ENCODE measurements around the gene GFY.
"Not testable (repeated sequence)": the region's sequence is repeated elsewhere in the genome, so short reads cannot be mapped to it uniquely, and the experiment has no call there.

The GFY gene

GRCh38 chr19:49453013-49453756 lies 28.0 kb downstream of the GFY start, which contains the start of gene ALDH16A1:
Gene ALDH16A1 (plus strand): TSS chr19:49453225. CDS start chr19:49453332, 107 bp downstream.
- Mint-ChIP-seq H3K36me3 (peaks cover 39 to 52% of the 10 kb centered on the region in 2 donors), H3K4me3 (peak within 1 kb of the TSS; percentile 90 to 100), H3K4me1 (peaks cover 31 to 71% of the 10 kb centered on the region in 2 donors), H3K27me3 (no peaks in the 10 kb centered on the region), H3K27ac (peak within 1 kb of the TSS; percentile 100), H3K9me3 (no peaks in the 10 kb centered on the region)
- ATAC-seq (replicated peaks) (peak; percentile 87 to 89), DNase-seq (peak; percentile 98)

GRCh38 chr19:49453757-49454240 lies 28.6 kb downstream of the GFY start:
- Mint-ChIP-seq H3K27ac (peak overlapping the region; percentile 100), H3K4me3 (peak overlapping the region; percentile 90 to 100), H3K4me1 (peaks cover 26 to 65% of the 10 kb centered on the region in 2 donors), H3K27me3 (no peaks in the 10 kb centered on the region), H3K9me3 (no peaks in the 10 kb centered on the region), H3K36me3 (peaks cover 33 to 46% of the 10 kb centered on the region in 2 donors)
- ATAC-seq (replicated peaks), result peak; percentile 5 to 10
- DNase-seq, result peak; percentile 32

DNA sequence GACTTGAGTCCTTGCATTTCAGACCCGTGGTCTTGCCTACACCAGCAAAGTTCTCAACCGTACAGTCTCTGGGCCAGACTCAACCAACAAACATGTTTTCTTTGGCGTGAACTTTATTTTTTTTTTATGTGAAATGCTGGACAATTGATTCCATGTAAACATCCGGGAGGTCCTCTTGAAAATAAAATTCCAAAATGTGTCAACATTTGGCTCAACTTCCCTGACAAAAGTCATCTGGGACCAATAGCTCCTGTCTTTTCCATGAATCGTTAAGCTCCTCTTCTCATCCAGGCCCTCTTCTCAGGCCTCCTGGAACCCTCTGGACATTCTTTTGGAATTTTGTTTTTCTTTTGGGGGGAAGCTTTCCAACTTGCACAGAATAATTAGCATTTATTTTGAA lies 30.6 kb downstream of the GFY start:
- Mint-ChIP-seq H3K27me3 (no peaks in the 10 kb centered on the region), H3K4me3 (no peak overlapping the region), H3K36me3 (peaks cover 32 to 44% of the 10 kb centered on the region in 2 donors), H3K9me3 (no peaks in the 10 kb centered on the region), H3K27ac (no peak overlapping the region), H3K4me1 (peaks cover 17 to 57% of the 10 kb centered on the region in 2 donors)
- ATAC-seq (replicated peaks) (no peak), DNase-seq (no peak)

GRCh38 chr19:49456326-49456725 lies 31.1 kb downstream of the GFY start:
- H3K4me1 Mint-ChIP-seq, result peaks cover 15 to 52% of the 10 kb centered on the region in 2 donors
- peaks cover 33 to 42% of the 10 kb centered on the region in 2 donors for H3K36me3 Mint-ChIP-seq
- peak overlapping the region; percentile 25 for H3K27ac Mint-ChIP-seq
- H3K27me3 Mint-ChIP-seq, result no peaks in the 10 kb centered on the region
- no peak overlapping the region for H3K4me3 Mint-ChIP-seq
- DNase-seq (no peak), ATAC-seq (replicated peaks) (no peak)
- no peaks in the 10 kb centered on the region for H3K9me3 Mint-ChIP-seq

GRCh38 chr19:49458567-49458903 lies 33.3 kb downstream of the GFY start:
- no peak overlapping the region for H3K4me3 Mint-ChIP-seq
- peaks cover 10 to 36% of the 10 kb centered on the region in 2 donors for H3K4me1 Mint-ChIP-seq
- no peaks in the 10 kb centered on the region for H3K9me3 Mint-ChIP-seq
- no peak for DNase-seq
- peaks cover 35 to 41% of the 10 kb centered on the region in 2 donors for H3K36me3 Mint-ChIP-seq
- H3K27ac Mint-ChIP-seq, result no peak overlapping the region
- no peak for ATAC-seq (replicated peaks)
- H3K27me3 Mint-ChIP-seq, result no peaks in the 10 kb centered on the region

- no peaks in the 10 kb centered on the region for H3K27me3 Mint-ChIP-seq
- H3K36me3 Mint-ChIP-seq, result peaks cover 40 to 45% of the 10 kb centered on the region in 2 donors
- H3K4me3 Mint-ChIP-seq, result no peak overlapping the region
- DNase-seq (no peak), ATAC-seq (replicated peaks) (no peak)
- no peak overlapping the region for H3K27ac Mint-ChIP-seq
- H3K9me3 Mint-ChIP-seq, result no peaks in the 10 kb centered on the region
- peaks cover 5 to 31% of the 10 kb centered on the region in 2 donors for H3K4me1 Mint-ChIP-seq
Measured at GRCh38 chr19:49459388-49459787, 34.2 kb downstream of the GFY start.

DNA sequence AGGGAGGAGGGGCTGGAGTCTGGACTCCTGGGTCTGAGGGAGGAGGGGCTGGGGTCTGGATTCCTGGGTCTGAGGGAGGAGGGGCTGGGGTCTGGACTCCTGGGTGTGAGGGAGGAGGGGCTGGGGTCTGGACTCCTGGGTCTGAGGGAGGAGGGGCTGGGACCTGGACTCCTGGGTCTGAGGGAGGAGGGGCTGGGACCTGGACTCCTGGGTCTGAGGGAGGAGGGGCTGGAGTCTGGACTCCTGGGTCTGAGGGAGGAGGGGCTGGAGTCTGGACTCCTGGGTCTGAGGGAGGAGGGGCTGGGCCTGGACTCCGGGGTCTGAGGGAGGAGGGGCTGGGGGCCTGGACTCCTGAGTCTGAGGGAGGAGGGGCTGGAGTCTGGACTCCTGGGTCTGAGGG lies 35.9 kb downstream of the GFY start:
- not testable (repeated sequence) for H3K9me3 Mint-ChIP-seq; DNase-seq; ATAC-seq (replicated peaks); H3K27ac Mint-ChIP-seq; H3K4me3 Mint-ChIP-seq; H3K27me3 Mint-ChIP-seq
- Mint-ChIP-seq H3K36me3 (peaks cover 53 to 54% of the 10 kb centered on the region in 2 donors), H3K4me1 (peaks cover 6 to 25% of the 10 kb centered on the region in 2 donors)

DNA sequence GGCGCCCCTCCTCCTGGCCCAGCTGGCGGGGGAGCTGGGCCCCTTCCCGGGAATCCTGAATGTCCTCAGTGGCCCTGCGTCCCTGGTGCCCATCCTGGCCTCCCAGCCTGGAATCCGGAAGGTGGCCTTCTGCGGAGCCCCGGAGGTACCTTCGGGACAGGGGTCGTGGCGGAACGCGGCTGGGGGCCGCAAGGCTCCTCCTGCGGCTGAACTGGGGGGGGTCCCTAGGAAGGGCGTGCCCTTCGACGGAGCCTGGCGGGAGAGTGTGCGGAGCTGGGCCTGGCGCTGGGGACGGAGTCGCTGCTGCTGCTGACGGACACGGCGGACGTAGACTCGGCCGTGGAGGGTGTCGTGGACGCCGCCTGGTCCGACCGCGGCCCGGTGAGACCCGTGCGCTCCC lies 36.5 kb downstream of the GFY start:
- no peak overlapping the region for H3K4me3 Mint-ChIP-seq
- no peak overlapping the region for H3K27ac Mint-ChIP-seq
- peaks cover 6 to 22% of the 10 kb centered on the region in 2 donors for H3K4me1 Mint-ChIP-seq
- H3K9me3 Mint-ChIP-seq, result no peaks in the 10 kb centered on the region
- no peaks in the 10 kb centered on the region for H3K27me3 Mint-ChIP-seq
- H3K36me3 Mint-ChIP-seq, result peaks cover 50% of the 10 kb centered on the region in 2 donors
- no peak for DNase-seq
- no peak for ATAC-seq (replicated peaks)

DNA sequence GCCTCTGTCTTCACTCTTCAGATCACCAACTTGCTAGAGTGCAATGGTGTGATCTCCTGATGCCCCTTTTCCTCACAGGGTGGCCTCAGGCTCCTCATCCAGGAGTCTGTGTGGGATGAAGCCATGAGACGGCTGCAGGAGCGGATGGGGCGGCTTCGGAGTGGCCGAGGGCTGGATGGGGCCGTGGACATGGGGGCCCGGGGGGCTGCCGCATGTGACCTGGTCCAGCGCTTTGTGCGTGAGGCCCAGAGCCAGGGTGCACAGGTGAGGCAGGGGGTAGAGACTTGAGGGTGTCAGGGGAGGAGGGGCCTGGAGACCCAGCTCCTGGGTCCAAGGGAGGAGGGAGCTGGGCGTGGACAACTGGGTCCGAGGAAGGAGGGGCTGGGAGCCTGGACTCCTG lies 37.3 kb downstream of the GFY start:
- DNase-seq, result no peak
- Mint-ChIP-seq H3K9me3 (no peaks in the 10 kb centered on the region), H3K27me3 (no peaks in the 10 kb centered on the region), H3K27ac (peak overlapping the region; percentile 47), H3K36me3 (peaks cover 44 to 46% of the 10 kb centered on the region in 2 donors), H3K4me3 (no peak overlapping the region), H3K4me1 (peaks cover 6 to 16% of the 10 kb centered on the region in 2 donors)
- no peak for ATAC-seq (replicated peaks)

GRCh38 chr19:49463960-49464740 lies 39.0 kb downstream of the GFY start:
- Mint-ChIP-seq H3K9me3 (no peaks in the 10 kb centered on the region), H3K4me3 (no peak overlapping the region), H3K27ac (no peak overlapping the region), H3K4me1 (peaks cover 11 to 26% of the 10 kb centered on the region in 2 donors), H3K27me3 (no peaks in the 10 kb centered on the region), H3K36me3 (peaks cover 48 to 51% of the 10 kb centered on the region in 2 donors)
- DNase-seq, result no peak
- no peak for ATAC-seq (replicated peaks)

DNA sequence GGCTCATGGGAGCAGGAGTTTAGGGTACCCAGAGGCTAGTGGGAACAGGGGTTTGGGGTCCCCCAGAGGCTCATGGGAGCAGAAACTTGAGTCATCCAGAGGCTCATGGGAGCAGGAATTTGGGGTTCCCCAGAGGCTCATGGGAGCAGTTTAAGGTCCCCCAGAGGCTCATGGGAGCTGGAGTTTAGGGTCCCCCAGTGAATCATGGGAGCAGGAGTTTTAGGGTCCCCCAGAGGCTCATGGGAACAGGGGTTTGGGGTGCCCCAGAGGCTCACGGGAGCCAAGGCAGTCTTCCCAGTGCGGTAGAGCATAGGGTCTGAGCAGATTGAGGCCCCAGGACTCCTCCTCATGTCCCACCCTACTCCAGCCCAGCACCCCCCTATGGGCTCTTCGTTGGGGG lies 40.2 kb downstream of the GFY start:
- no peaks in the 10 kb centered on the region for H3K27me3 Mint-ChIP-seq
- peak overlapping the region; percentile 51 for H3K27ac Mint-ChIP-seq
- DNase-seq (no peak), ATAC-seq (replicated peaks) (no peak)
- H3K9me3 Mint-ChIP-seq, result no peaks in the 10 kb centered on the region
- H3K4me3 Mint-ChIP-seq, result no peak overlapping the region
- H3K36me3 Mint-ChIP-seq, result peaks cover 47 to 48% of the 10 kb centered on the region in 2 donors
- peaks cover 18 to 26% of the 10 kb centered on the region in 2 donors for H3K4me1 Mint-ChIP-seq

DNA sequence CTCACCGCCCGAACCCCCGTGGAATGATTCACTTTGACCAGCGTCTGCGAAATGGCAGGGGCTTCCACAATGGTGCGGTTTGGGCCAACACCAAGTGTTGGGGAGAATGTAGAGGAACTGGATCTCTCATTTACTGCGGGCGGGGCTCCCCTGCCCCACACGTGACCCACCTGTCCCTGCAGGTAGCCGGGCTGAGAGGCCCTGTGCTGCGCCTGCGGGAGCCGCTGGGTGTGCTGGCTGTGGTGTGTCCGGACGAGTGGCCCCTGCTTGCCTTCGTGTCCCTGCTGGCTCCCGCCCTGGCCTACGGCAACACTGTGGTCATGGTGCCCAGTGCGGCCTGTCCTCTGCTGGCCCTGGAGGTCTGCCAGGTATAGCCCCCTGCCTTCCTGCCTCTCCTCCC lies 43.0 kb downstream of the GFY start:
- Mint-ChIP-seq H3K27me3 (no peaks in the 10 kb centered on the region), H3K4me3 (no peak overlapping the region), H3K9me3 (no peaks in the 10 kb centered on the region), H3K36me3 (peaks cover 38 to 39% of the 10 kb centered on the region in 2 donors), H3K27ac (no peak overlapping the region), H3K4me1 (peaks cover 28 to 43% of the 10 kb centered on the region in 2 donors)
- DNase-seq, result no peak
- ATAC-seq (replicated peaks), result no peak

GRCh38 chr19:49468746-49469447 lies 43.7 kb downstream of the GFY start:
- Mint-ChIP-seq H3K9me3 (no peaks in the 10 kb centered on the region), H3K36me3 (peaks cover 37 to 38% of the 10 kb centered on the region in 2 donors), H3K27ac (peak overlapping the region; percentile 97), H3K4me3 (peak overlapping the region; percentile 50 to 59), H3K27me3 (no peaks in the 10 kb centered on the region), H3K4me1 (peaks cover 28 to 48% of the 10 kb centered on the region in 2 donors)
- ATAC-seq (replicated peaks), result peak; percentile 74
- peak; percentile 87 for DNase-seq
